Measurements from ENCODE around the gene WDR46. TPM values are rescaled to one million over a fixed set of nuclear protein-coding genes. Genes with fewer than 3 reads are reported as not detected.

The WDR46 gene
- total RNA-seq, 6 experiments from 2014 or later = 71.0 to 89.9 (median 74.6) TPM

- no peak for DNase-seq
- Mint-ChIP-seq H3K27me3 (ENCODE audit: insufficient read depth) (no peaks in the 10 kb centered on the region), H3K36me3 (ENCODE audit: low read depth) (peaks cover 25% of the 10 kb centered on the region), H3K4me1 (ENCODE audit: low read depth) (peaks cover 17% of the 10 kb centered on the region), H3K9me3 (no peaks in the 10 kb centered on the region), H3K4me3 (no peak overlapping the region), H3K27ac (no peak overlapping the region)
- TF ChIP-seq CTCF (IDR thresholded peaks at IDR 0.05) = no peak
These were observed 30.0 kb downstream of the WDR46 start for GRCh38 chr6:33259032-33259431.

- no peak for TF ChIP-seq CTCF (IDR thresholded peaks at IDR 0.05)
- peaks cover 37% of the 10 kb centered on the region for H3K4me1 Mint-ChIP-seq (ENCODE audit: low read depth)
- H3K9me3 Mint-ChIP-seq = no peaks in the 10 kb centered on the region
- no peak overlapping the region for H3K27ac Mint-ChIP-seq
- H3K4me3 Mint-ChIP-seq = no peak overlapping the region
- DNase-seq = no peak
- peaks cover 20% of the 10 kb centered on the region for H3K36me3 Mint-ChIP-seq (ENCODE audit: low read depth)
- peaks cover 6% of the 10 kb centered on the region for H3K27me3 Mint-ChIP-seq (ENCODE audit: insufficient read depth)
These were observed 34.4 kb downstream of the WDR46 start for GRCh38 chr6:33254591-33254990.

DNA sequence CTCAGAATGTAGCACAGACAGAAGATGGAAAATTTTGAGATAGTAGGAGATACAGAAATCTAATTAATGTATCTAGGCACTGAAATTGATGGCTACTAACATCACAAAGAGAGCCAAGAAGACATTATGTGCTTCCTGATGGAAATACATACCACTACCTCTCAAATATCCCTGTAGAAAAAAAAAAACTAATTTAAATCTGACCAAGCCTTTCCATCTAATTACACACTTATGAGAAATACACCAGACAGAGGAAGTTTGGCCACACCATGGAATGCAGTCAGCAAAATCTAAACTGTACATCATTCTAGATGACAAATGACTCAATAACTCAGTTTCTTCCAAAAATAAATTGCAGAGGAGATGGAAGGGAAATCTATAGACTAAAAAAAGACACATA lies 36.3 kb downstream of the WDR46 start:
- Mint-ChIP-seq H3K36me3 (ENCODE audit: low read depth) (peaks cover 20% of the 10 kb centered on the region), H3K4me1 (ENCODE audit: low read depth) (peaks cover 52% of the 10 kb centered on the region), H3K27me3 (ENCODE audit: insufficient read depth) (peaks cover 6% of the 10 kb centered on the region), H3K27ac (peak overlapping the region; percentile 99), H3K4me3 (peak overlapping the region; percentile 16), H3K9me3 (no peaks in the 10 kb centered on the region)
- TF ChIP-seq CTCF (IDR thresholded peaks at IDR 0.05) = no peak
- DNase-seq = peak; percentile 55

DNA sequence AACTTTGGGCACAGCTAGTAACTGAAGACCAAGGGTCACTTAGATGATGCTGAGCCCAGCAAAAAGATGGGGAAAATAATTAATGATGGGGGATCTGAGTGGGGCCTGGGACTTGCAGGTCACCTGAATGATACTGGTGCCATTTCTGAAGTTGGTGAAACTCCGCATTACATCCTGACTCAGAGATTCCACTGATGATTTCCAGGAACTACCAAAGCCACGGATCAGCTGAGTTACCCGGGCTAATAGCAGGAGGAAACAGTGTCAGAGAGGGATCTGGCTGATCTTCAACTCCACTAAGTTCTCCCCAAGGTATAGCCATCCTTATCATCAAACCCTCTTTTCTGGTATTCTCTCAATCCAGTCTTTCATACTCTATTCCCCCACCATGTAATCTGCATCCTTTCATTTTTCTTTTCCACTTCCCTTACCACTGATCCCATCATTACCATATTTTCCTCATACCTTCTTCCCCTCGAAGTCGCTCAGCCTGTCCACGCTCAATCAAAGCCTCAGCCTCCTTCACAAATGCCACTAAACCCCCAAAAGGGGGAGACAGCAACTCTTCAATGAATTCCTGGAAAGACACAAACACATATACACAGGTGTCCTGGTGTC lies 37.5 kb downstream of the WDR46 start:
- peaks cover 20% of the 10 kb centered on the region for H3K36me3 Mint-ChIP-seq (ENCODE audit: low read depth)
- H3K4me3 Mint-ChIP-seq = peak overlapping the region; percentile 89
- peaks cover 6% of the 10 kb centered on the region for H3K27me3 Mint-ChIP-seq (ENCODE audit: insufficient read depth)
- DNase-seq = peak; percentile 66
- no peak for TF ChIP-seq CTCF (IDR thresholded peaks at IDR 0.05)
- H3K9me3 Mint-ChIP-seq = no peaks in the 10 kb centered on the region
- peaks cover 61% of the 10 kb centered on the region for H3K4me1 Mint-ChIP-seq (ENCODE audit: low read depth)
- peak overlapping the region; percentile 99 for H3K27ac Mint-ChIP-seq

- peak overlapping the region; percentile 89 for H3K4me3 Mint-ChIP-seq
- peaks cover 20% of the 10 kb centered on the region for H3K36me3 Mint-ChIP-seq (ENCODE audit: low read depth)
- H3K27ac Mint-ChIP-seq = peak overlapping the region; percentile 99
- DNase-seq = no peak
- H3K9me3 Mint-ChIP-seq = no peaks in the 10 kb centered on the region
- H3K4me1 Mint-ChIP-seq (ENCODE audit: low read depth) = peaks cover 62% of the 10 kb centered on the region
- H3K27me3 Mint-ChIP-seq (ENCODE audit: insufficient read depth) = peaks cover 6% of the 10 kb centered on the region
- no peak for TF ChIP-seq CTCF (IDR thresholded peaks at IDR 0.05)
These were observed 38.3 kb downstream of the WDR46 start for GRCh38 chr6:33250731-33251130.

Data from HFFc6 (cell line).